ENCODE measurements around the gene IGF2BP2. TPM values are rescaled to one million over a fixed set of nuclear protein-coding genes. Genes with fewer than 3 reads are reported as not detected.
"Not testable (repeated sequence)": the region's sequence is repeated elsewhere in the genome, so short reads cannot be mapped to it uniquely, and the experiment has no call there.

IGF2BP2 gene
- total RNA-seq, 1 donor from 2014 or later = 101 TPM

GRCh38 chr3:185807445-185808068 is 17.3 kb downstream of the IGF2BP2 start:
- H3K4me3 Mint-ChIP-seq (ENCODE audit: unreplicated experiment) = no peak overlapping the region
- DNase-seq (ENCODE audit: extremely low spot score, unreplicated experiment) = no peak
- H3K9me3 Mint-ChIP-seq (ENCODE audit: unreplicated experiment) = no peaks in the 10 kb centered on the region
- peak overlapping the region; percentile 50 for H3K27ac Mint-ChIP-seq (ENCODE audit: unreplicated experiment)
- TF ChIP-seq CTCF (IDR thresholded peaks at IDR 0.05) = no peak
- H3K4me1 Mint-ChIP-seq (ENCODE audit: unreplicated experiment) = peaks cover 48% of the 10 kb centered on the region
- H3K27me3 Mint-ChIP-seq (ENCODE audit: unreplicated experiment) = no peaks in the 10 kb centered on the region
- H3K36me3 Mint-ChIP-seq (ENCODE audit: unreplicated experiment) = peaks cover 17% of the 10 kb centered on the region

- not testable (repeated sequence) for H3K27me3 Mint-ChIP-seq (ENCODE audit: unreplicated experiment); H3K36me3 Mint-ChIP-seq (ENCODE audit: unreplicated experiment); DNase-seq (ENCODE audit: extremely low spot score, unreplicated experiment); H3K4me3 Mint-ChIP-seq (ENCODE audit: unreplicated experiment); H3K27ac Mint-ChIP-seq (ENCODE audit: unreplicated experiment); H3K9me3 Mint-ChIP-seq (ENCODE audit: unreplicated experiment)
- H3K4me1 Mint-ChIP-seq (ENCODE audit: unreplicated experiment) = peaks cover 46% of the 10 kb centered on the region
Measured at GRCh38 chr3:185798831-185799110, 26.1 kb downstream of the IGF2BP2 start.

DNA sequence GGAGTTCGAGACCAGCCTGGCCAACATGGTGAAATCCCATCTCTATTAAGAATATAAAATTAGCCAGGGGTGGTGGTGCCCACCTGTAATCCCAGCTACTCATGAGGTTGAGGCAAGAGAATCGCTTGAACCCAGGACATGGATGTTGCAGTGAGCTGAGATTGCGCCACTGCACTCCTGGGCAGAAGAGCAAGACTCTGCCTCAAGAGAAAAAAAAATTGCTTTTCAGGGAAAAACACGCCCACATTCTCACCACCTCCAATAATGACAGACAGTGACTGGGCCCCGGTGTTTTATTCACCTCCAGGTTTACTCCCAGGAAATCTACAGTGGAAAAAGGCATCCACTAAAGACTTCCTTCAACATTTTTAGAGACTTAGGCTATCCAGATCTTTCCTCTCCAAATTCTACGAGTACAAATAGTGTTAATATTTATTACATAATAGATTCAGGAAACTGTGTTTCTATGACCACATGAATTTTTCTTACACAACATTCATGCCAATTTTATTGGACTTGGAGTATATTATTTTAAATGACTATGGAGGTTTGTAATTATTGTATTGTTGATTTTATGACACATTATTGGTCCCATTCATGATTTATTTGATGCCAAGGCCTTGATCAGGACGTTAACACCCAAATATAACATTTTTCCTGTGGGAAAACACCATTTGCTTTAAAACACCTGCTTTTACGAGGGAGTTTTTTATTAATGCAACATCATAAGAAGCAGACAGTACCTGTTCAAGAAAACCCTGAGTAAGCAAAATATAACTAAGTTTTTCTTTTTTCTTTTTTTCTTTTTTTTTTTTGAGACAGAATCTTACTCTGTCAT is 26.6 kb downstream of the IGF2BP2 start:
- no peak for TF ChIP-seq CTCF (IDR thresholded peaks at IDR 0.05)
- Mint-ChIP-seq H3K4me3 (ENCODE audit: unreplicated experiment) (no peak overlapping the region), H3K27ac (ENCODE audit: unreplicated experiment) (peak overlapping the region; percentile 41), H3K4me1 (ENCODE audit: unreplicated experiment) (peaks cover 51% of the 10 kb centered on the region), H3K9me3 (ENCODE audit: unreplicated experiment) (no peaks in the 10 kb centered on the region), H3K27me3 (ENCODE audit: unreplicated experiment) (no peaks in the 10 kb centered on the region), H3K36me3 (ENCODE audit: unreplicated experiment) (peaks cover 6% of the 10 kb centered on the region)
- DNase-seq (ENCODE audit: extremely low spot score, unreplicated experiment) = no peak

- H3K27ac Mint-ChIP-seq (ENCODE audit: unreplicated experiment) = peak overlapping the region; percentile 42
Measured at GRCh38 chr3:185797108-185797881, 27.5 kb downstream of the IGF2BP2 start.

More at GRCh38 chr3:185797108-185797881, 27.5 kb downstream of the IGF2BP2 start:
- Mint-ChIP-seq H3K27me3 (ENCODE audit: unreplicated experiment) (no peaks in the 10 kb centered on the region), H3K4me1 (ENCODE audit: unreplicated experiment) (peaks cover 57% of the 10 kb centered on the region), H3K9me3 (ENCODE audit: unreplicated experiment) (no peaks in the 10 kb centered on the region), H3K4me3 (ENCODE audit: unreplicated experiment) (no peak overlapping the region), H3K36me3 (ENCODE audit: unreplicated experiment) (peaks cover 6% of the 10 kb centered on the region)
- TF ChIP-seq CTCF (IDR thresholded peaks at IDR 0.05) = no peak
- DNase-seq (ENCODE audit: extremely low spot score, unreplicated experiment) = no peak

Data from osteocyte (in vitro differentiated cells).